ENCODE results near the gene ENDOD1. TPM values are rescaled to one million over a fixed set of nuclear protein-coding genes. Genes with fewer than 3 reads are reported as not detected.
"Not testable (repeated sequence)": the region's sequence is repeated elsewhere in the genome, so short reads cannot be mapped to it uniquely, and the experiment has no call there.

Gene ENDOD1, protein sequence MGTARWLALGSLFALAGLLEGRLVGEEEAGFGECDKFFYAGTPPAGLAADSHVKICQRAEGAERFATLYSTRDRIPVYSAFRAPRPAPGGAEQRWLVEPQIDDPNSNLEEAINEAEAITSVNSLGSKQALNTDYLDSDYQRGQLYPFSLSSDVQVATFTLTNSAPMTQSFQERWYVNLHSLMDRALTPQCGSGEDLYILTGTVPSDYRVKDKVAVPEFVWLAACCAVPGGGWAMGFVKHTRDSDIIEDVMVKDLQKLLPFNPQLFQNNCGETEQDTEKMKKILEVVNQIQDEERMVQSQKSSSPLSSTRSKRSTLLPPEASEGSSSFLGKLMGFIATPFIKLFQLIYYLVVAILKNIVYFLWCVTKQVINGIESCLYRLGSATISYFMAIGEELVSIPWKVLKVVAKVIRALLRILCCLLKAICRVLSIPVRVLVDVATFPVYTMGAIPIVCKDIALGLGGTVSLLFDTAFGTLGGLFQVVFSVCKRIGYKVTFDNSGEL
- 10 to 100 TPM; 37.1 to 40.5 TPM for total RNA-seq

DNA sequence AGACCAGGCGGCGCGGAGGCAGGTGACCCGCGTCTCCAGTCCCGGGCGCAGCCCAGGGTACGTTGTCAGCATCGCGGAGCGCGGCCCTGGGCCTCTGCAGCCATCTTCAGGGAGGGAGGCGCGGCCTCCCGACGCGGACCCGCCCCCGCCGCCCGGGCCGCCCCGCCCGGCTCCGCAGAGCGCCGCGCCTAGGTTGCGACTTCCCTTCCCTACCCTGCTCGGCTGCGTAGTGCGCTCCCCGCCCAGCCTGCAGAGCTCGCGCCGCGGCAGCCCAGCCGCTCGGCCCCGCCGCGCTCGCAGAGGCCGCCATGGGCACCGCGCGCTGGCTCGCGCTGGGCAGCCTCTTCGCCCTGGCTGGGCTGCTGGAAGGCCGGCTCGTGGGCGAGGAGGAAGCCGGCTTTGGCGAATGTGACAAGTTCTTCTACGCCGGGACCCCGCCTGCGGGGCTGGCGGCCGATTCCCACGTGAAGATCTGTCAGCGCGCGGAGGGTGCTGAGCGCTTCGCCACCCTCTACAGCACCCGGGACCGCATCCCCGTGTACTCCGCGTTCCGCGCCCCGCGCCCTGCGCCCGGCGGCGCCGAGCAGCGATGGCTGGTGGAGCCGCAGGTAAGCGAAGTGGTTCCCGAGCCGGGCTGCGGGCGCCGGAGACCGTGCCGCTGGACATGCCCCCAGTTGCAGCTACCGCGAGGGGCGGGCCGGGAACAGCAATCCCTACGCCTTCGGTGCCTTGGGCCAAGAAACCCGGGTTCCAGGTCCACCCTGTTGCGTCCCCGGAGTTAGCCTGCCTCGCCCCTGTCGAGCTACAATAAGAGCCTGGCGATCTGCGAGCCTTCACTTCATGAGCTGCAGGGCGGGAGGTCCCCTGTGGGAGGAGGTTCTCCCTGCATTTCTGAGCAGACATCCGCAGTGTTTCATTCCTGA is at the start of gene ENDOD1:
ENDOD1 (plus strand) TSS at position 227 of the 923 bp plus-strand sequence; CDS start at position 309, 82 bp downstream.
- ATAC-seq (peak; percentile 94), DNase-seq (peak; percentile 89)
- Mint-ChIP-seq H3K27ac (peak within 1 kb of the TSS; percentile 99), H3K4me1 (peaks cover 67% of the 10 kb centered on the region), H3K36me3 (peaks cover 16% of the 10 kb centered on the region), H3K27me3 (no peaks in the 10 kb centered on the region), H3K4me3 (peak within 1 kb of the TSS; percentile 89), H3K9me3 (ENCODE audit: low read depth) (no peaks in the 10 kb centered on the region)
- CTCF ChIA-PET, result interaction anchor here (0.9 to 16.1 kb wide), 11 partner anchors 9 to 700 kb away, joined by 3 to 321 read pairs (median 7); partner anchors contain the start of genes CEP57, FAM76B and SRSF8

GRCh38 chr11:95042239-95042638 is 47.4 kb upstream of the ENDOD1 start:
- Mint-ChIP-seq H3K36me3 (no peaks in the 10 kb centered on the region), H3K27ac (no peak overlapping the region), H3K27me3 (peaks cover 46% of the 10 kb centered on the region), H3K9me3 (ENCODE audit: low read depth) (no peaks in the 10 kb centered on the region), H3K4me1 (peaks cover 8% of the 10 kb centered on the region), H3K4me3 (no peak overlapping the region)
- CTCF ChIA-PET, result no interaction called here
- no peak for ATAC-seq
- no peak for DNase-seq

- CTCF ChIA-PET, result no interaction called here
- DNase-seq (no peak), ATAC-seq (no peak)
- Mint-ChIP-seq H3K4me1 (peaks cover 8% of the 10 kb centered on the region), H3K9me3 (ENCODE audit: low read depth) (no peaks in the 10 kb centered on the region), H3K27me3 (peaks cover 47% of the 10 kb centered on the region), H3K36me3 (no peaks in the 10 kb centered on the region), H3K4me3 (no peak overlapping the region), H3K27ac (no peak overlapping the region)
Observed at GRCh38 chr11:95042906-95043305, 46.7 kb upstream of the ENDOD1 start.

DNA sequence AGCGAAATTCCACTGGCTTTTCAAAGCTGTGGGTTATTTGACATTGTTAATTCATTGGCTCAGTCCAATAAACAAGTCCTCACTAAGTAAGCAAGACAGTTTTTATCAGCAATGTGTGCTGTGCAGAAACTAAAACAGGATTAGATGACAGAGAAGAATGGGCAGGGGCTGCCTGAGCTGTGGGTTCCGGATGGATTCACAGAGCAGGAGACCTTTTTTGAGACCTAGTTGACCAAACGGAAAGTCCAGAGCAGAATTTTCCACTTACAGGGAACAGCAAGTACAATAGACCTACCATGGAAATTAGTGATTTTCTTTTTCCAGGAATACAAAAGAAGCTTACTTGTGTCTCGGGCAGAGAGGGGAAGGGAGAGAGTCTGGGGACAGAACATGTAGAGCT is 45.6 kb upstream of the ENDOD1 start:
- Mint-ChIP-seq H3K27me3 (peaks cover 51% of the 10 kb centered on the region), H3K4me3 (no peak overlapping the region), H3K27ac (no peak overlapping the region), H3K4me1 (peaks cover 8% of the 10 kb centered on the region), H3K36me3 (no peaks in the 10 kb centered on the region), H3K9me3 (ENCODE audit: low read depth) (no peaks in the 10 kb centered on the region)
- CTCF ChIA-PET, result no interaction called here
- DNase-seq (no peak), ATAC-seq (no peak)

DNA sequence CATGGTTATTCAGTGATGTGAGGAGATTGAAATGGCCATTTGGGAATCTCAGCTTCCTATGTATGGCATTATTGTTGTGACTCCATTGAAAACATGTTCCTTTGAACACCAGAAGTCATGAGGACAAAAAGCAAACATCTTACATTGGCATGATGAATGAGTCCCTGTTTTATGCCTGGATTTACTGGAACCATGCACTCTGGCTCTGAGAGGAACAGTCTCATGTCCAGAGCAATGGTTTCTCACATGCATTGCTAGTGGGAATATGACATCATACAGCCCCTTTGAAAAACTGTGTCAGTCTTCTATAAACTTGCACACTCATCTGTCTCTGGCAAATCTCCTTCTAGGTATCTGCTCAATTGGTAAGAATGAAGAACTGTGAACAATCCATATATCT is 43.8 kb upstream of the ENDOD1 start:
- CTCF ChIA-PET, result no interaction called here
- no peak overlapping the region for H3K27ac Mint-ChIP-seq
- H3K27me3 Mint-ChIP-seq, result peaks cover 55% of the 10 kb centered on the region
- no peaks in the 10 kb centered on the region for H3K36me3 Mint-ChIP-seq
- DNase-seq, result no peak
- peaks cover 8% of the 10 kb centered on the region for H3K4me1 Mint-ChIP-seq
- H3K4me3 Mint-ChIP-seq, result no peak overlapping the region
- H3K9me3 Mint-ChIP-seq (ENCODE audit: low read depth), result no peaks in the 10 kb centered on the region
- no peak for ATAC-seq

DNA sequence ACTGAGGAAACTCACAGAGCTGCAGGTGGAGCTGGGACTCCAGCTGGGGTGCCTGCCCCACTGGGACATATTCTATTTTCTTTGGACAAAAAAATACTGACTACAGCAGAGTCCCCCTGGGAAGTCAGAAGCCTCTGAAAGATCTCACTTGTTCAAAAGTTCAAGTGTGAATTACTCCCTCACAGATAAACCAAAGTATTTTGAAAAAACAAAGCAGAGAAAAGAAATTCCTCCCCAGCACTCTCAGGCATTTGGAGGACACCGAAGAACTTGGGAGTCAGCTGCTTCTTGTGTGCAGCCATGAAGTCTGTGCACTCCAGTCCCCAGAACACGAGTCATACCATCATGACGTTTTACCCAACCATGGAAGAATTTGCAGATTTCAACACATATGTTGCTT is 40.5 kb upstream of the ENDOD1 start, which contains the start of gene KDM4F:
KDM4F (plus strand) TSS at position 301 of the 400 bp plus-strand sequence.
- H3K27ac Mint-ChIP-seq; DNase-seq; H3K9me3 Mint-ChIP-seq (ENCODE audit: low read depth); H3K4me3 Mint-ChIP-seq; ATAC-seq; H3K36me3 Mint-ChIP-seq; H3K4me1 Mint-ChIP-seq: not testable (repeated sequence)
- peaks cover 56% of the 10 kb centered on the region for H3K27me3 Mint-ChIP-seq
- CTCF ChIA-PET, result interaction anchor here (0.6 kb wide), 1 partner anchor 765 kb away, joined by 3 read pairs; no protein-coding TSS in a partner anchor

- ATAC-seq (no peak), DNase-seq (no peak)
- Mint-ChIP-seq H3K4me3 (no peak overlapping the region), H3K27ac (no peak overlapping the region), H3K36me3 (no peaks in the 10 kb centered on the region), H3K9me3 (ENCODE audit: low read depth) (no peaks in the 10 kb centered on the region), H3K27me3 (peaks cover 55% of the 10 kb centered on the region), H3K4me1 (no peaks in the 10 kb centered on the region)
- CTCF ChIA-PET, result no interaction called here
Observed at GRCh38 chr11:95050595-95051202, 38.9 kb upstream of the ENDOD1 start.

- no peak overlapping the region for H3K4me3 Mint-ChIP-seq
- H3K27me3 Mint-ChIP-seq, result peaks cover 34% of the 10 kb centered on the region
- DNase-seq (no peak), ATAC-seq (no peak)
- CTCF ChIA-PET, result interaction anchor here (0.8 kb wide), 1 partner anchor 98 kb away, joined by 3 read pairs; no protein-coding TSS in a partner anchor
- no peaks in the 10 kb centered on the region for H3K36me3 Mint-ChIP-seq
- H3K9me3 Mint-ChIP-seq (ENCODE audit: low read depth), result no peaks in the 10 kb centered on the region
- H3K27ac Mint-ChIP-seq, result no peak overlapping the region
- H3K4me1 Mint-ChIP-seq, result no peaks in the 10 kb centered on the region
Observed at GRCh38 chr11:95054356-95054755, 35.3 kb upstream of the ENDOD1 start.

DNA sequence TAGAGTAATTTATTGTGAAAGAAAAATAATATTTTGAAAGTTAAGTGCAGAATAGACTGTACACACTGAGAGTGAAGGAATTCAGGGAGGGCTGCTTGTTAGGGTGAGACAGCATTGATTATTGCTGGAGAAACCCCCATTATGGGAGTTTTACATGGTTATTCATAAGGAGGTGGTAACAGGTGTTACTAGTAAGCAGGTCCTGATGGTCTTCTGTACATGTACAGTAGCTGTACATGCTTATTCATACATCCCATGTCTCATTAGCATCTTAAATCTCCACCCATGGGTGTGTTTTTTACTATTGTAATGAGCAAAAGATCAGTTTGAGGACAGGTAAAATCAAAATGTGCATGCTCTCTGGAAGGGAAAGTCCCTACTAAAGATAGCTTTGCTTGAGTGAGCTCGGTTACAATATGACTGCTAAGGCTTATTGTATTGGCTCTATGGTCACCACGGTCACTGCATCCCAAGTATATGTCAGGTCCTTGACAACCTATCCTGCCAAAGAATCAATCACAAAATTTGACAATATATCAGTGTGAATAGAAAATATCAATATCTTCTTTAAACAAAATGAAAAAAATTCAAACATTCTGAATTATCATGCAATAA is 34.3 kb upstream of the ENDOD1 start:
- Mint-ChIP-seq H3K4me3 (no peak overlapping the region), H3K27ac (no peak overlapping the region), H3K27me3 (peaks cover 41% of the 10 kb centered on the region), H3K4me1 (no peaks in the 10 kb centered on the region), H3K36me3 (no peaks in the 10 kb centered on the region), H3K9me3 (ENCODE audit: low read depth) (no peaks in the 10 kb centered on the region)
- CTCF ChIA-PET, result no interaction called here
- no peak for DNase-seq
- ATAC-seq, result no peak

DNA sequence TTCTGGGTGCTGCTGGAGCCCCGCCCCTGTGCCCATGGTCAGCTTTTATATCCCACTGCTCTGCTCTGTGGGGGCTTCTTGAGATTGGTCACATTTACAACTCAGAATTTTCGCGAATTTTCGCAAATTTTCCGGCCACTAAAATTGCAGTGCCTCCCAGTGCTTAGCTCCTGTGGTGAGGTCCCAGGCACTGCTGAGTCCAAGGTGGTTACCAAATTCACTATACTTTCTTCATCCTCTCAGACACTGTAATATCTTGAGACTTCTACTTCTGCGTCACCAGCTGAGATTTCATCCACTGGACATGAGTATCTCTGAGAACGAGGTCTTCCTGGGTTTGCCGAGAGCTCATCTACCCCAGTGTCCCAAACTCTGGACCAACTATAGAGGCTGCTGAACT is 31.7 kb upstream of the ENDOD1 start:
- ATAC-seq (no peak), DNase-seq (no peak)
- no peaks in the 10 kb centered on the region for H3K36me3 Mint-ChIP-seq
- H3K4me3 Mint-ChIP-seq, result no peak overlapping the region
- no peak overlapping the region for H3K27ac Mint-ChIP-seq
- CTCF ChIA-PET, result interaction anchor here (1.7 kb wide), 1 partner anchor 9 kb away, joined by 6 read pairs; the partner anchor contains the start of gene SRSF8
- H3K4me1 Mint-ChIP-seq, result peaks cover 2% of the 10 kb centered on the region
- H3K27me3 Mint-ChIP-seq, result peaks cover 59% of the 10 kb centered on the region
- H3K9me3 Mint-ChIP-seq (ENCODE audit: low read depth), result no peaks in the 10 kb centered on the region

DNA sequence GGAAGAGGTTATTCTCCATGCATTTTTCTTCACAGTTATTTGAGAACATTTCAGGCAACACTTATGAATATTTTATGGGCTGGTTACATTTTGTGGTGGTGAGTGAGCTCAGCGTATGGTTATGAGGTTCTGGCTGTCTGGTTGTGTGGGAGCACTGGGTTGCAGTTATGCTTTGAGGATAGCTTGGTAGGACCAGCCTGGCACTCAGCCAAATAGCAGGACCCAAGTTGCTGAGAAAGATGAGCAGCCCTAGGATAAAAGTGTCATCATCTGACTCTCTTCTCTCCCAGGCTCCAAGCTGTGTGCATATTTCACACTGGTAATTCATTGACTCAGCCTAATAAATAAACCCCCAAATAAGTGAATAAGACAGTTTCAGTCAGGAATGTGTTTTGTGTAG is 31.0 kb upstream of the ENDOD1 start:
- Mint-ChIP-seq H3K36me3 (no peaks in the 10 kb centered on the region), H3K9me3 (ENCODE audit: low read depth) (no peaks in the 10 kb centered on the region), H3K27ac (no peak overlapping the region), H3K4me3 (no peak overlapping the region), H3K4me1 (peaks cover 2% of the 10 kb centered on the region), H3K27me3 (peaks cover 54% of the 10 kb centered on the region)
- CTCF ChIA-PET, result interaction anchor here (1.7 kb wide), 1 partner anchor 8 kb away, joined by 6 read pairs; the partner anchor contains the start of gene SRSF8
- DNase-seq (no peak), ATAC-seq (no peak)

DNA sequence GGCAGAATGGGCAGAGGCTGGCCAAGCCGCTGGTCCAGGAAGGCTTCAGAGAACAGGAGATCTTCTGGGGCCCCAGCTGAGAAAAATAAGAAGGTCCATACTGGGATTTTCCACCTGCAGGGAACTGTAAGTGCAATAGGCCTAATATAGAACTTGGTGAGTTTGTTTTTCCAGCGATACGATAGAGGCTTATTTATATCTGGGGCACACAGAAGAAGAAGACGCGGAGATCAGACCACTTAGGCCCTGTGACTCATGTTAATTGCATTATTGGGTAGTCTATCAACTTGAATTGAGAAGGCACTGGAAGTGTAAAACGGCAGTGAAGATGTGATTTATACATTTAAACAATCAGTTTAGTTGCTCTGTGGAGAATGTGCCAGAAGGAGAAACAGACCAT is 30.6 kb upstream of the ENDOD1 start:
- CTCF ChIA-PET, result no interaction called here
- Mint-ChIP-seq H3K4me1 (peaks cover 2% of the 10 kb centered on the region), H3K27me3 (peaks cover 52% of the 10 kb centered on the region), H3K36me3 (no peaks in the 10 kb centered on the region), H3K9me3 (ENCODE audit: low read depth) (no peaks in the 10 kb centered on the region), H3K4me3 (no peak overlapping the region), H3K27ac (no peak overlapping the region)
- DNase-seq (no peak), ATAC-seq (no peak)

All from activated CD8-positive, alpha-beta memory T cell treated with anti-CD3 and anti-CD28 coated beads, Interleukin-2, amount 10 ng/mL, durations not matched to agents 7 days and 5 days (primary cell).